Gastrocnemius medialis (tissue), 4 donors: ENCODE data around the gene ANTKMT. TPM values are rescaled to one million over a fixed set of nuclear protein-coding genes. Genes with fewer than 3 reads are reported as not detected.

ENCODE experiments used
- ATAC-seq, 2 donors: fragments of 150-250 bp; one replicate each; pipeline ENCODE4 v1.9.1; 2016
- DNase-seq, 2 donors: peaks; one replicate each; pipeline ENCODE4 v3.0.0-alpha.2; 2019
- H3K27ac ChIP-seq, 4 donors: fragments of 200-600 bp; sonication (generic); 1 replicate in 1 of 4; 2 replicates in 3 of 4; pipeline ENCODE4 v1.5.1; 2016 to 2018; ENCODE audit warnings: mild to moderate bottlenecking in 2 of 4, moderate library complexity in 1 of 4
- H3K27me3 ChIP-seq, 3 donors: fragments of 200-600 bp; sonication (generic) in 2 of 3; 1 replicate in 1 of 3; 2 replicates in 2 of 3; pipeline versions ENCODE4 v1.5.1 to v1.6.0; 2016 to 2019; ENCODE audit warnings: mild to moderate bottlenecking in 1 of 3, moderate library complexity in 1 of 3
- H3K36me3 ChIP-seq, 2 donors: fragments of 200-600 bp; sonication (generic) in 1 of 2; one replicate each; pipeline ENCODE4 v1.5.1; 2017 to 2018
- H3K4me1 ChIP-seq, 2 donors: fragments of 200-600 bp; sonication (generic) in 1 of 2; one replicate each; pipeline ENCODE4 v1.5.1; 2016 to 2017; ENCODE audit warnings: mild to moderate bottlenecking in 2 of 2
- H3K4me3 ChIP-seq, 4 donors: fragments of 200-600 bp; sonication (generic) in 3 of 4; 1 replicate in 1 of 4; 2 replicates in 3 of 4; pipeline ENCODE4 v1.5.1; 2016 to 2019; ENCODE audit warnings: mild to moderate bottlenecking in 2 of 4
- H3K9me3 ChIP-seq, 3 donors: fragments of 200-600 bp; sonication (generic) in 2 of 3; 1 replicate in 1 of 3; 2 replicates in 2 of 3; pipeline ENCODE4 v1.5.1; 2016 to 2019
- CTCF ChIP-seq, 5 experiments: fragments of 450-650 bp in 3 of 5; fragments of 200-600 bp in 2 of 5; sonication (generic) in 2 of 5; IDR thresholded peaks in 4 of 5; conservative IDR thresholded peaks in 1 of 5; 1 replicate in 4 of 5; 2 replicates in 1 of 5; pipeline ENCODE4 v1.5.1; 2016 to 2019; ENCODE audit warnings: antibody characterized with exemption in 5 of 5, mild to moderate bottlenecking in 3 of 5, moderate library complexity in 3 of 5
- POLR2A ChIP-seq, 2 donors: fragments of 450-650 bp; IDR thresholded peaks; one replicate each; pipeline ENCODE4 v1.6.1; 2017; ENCODE audit warnings: antibody characterized with exemption in 2 of 2, mild to moderate bottlenecking in 2 of 2, moderate library complexity in 2 of 2
- in situ Hi-C, 4 donors: fragments of 200-750 bp; cut with MboI; loops; one replicate each; pipeline versions ENCODE4 v1.15.0 to v1.8.0; 2017; ENCODE audit warnings: low sequenced_read_pairs in 4 of 4
- intact Hi-C: fragments of 100-400 bp; cut with DNase I; formaldehyde crosslinking; loops from one replicate; pipeline ENCODE4 v1.15.1; 2023; ENCODE audit warnings: low total_unique reads
- total RNA-seq, 4 donors: library from RNA; depleted of rRNA; stranded (reverse); fragments of >200 nt; gene quantifications; one replicate each; pipeline versions ENCODE4 v1.1.0 to v1.2.3, GENCODE V29; 2016

Gene ANTKMT
- total RNA-seq, 4 donors from 2014 or later: 20.9 to 84.0 (median 38.7) TPM

GRCh38 chr16:760065-760464 is 39.1 kb downstream of the ANTKMT start:
- no peak for DNase-seq
- Histone ChIP-seq H3K27me3 (peaks cover 0 to 22% (median 15%) of the 10 kb centered on the region in 3 donors), H3K36me3 (no peaks in the 10 kb centered on the region), H3K27ac (no peak overlapping the region), H3K9me3 (no peaks in the 10 kb centered on the region), H3K4me1 (no peaks in the 10 kb centered on the region), H3K4me3 (no peak overlapping the region)
- TF ChIP-seq POLR2A (IDR thresholded peaks at IDR 0.05) (no peak), CTCF (IDR thresholded peaks at IDR 0.05 in 4 of 5, conservative IDR thresholded peaks at IDR 0.05 in 1 of 5) (no peak)
- in situ Hi-C loops (no loop called here), intact Hi-C loops (no loop called here)
- ATAC-seq: no peak

GRCh38 chr16:760545-761343 is 39.8 kb downstream of the ANTKMT start, which contains the start of gene MSLN:
Gene MSLN, plus strand, starts transcription at chr16:760734. Its CDS starts 1,947 bp downstream, at chr16:762681.
- peaks cover 0 to 19% (median 18%) of the 10 kb centered on the region in 3 donors for H3K27me3 ChIP-seq
- intact Hi-C loops (no loop called here), in situ Hi-C loops (no loop called here)

GRCh38 chr16:761625-762513 is 40.9 kb downstream of the ANTKMT start:
- no peak for ATAC-seq
- no peaks in the 10 kb centered on the region for H3K36me3 ChIP-seq
- no peak overlapping the region for H3K4me3 ChIP-seq
- no peak for DNase-seq
- peaks cover 0 to 19% (median 15%) of the 10 kb centered on the region in 3 donors for H3K27me3 ChIP-seq
- in situ Hi-C loops: no loop called here
- TF ChIP-seq POLR2A (IDR thresholded peaks at IDR 0.05) (no peak), CTCF (IDR thresholded peaks at IDR 0.05 in 4 of 5, conservative IDR thresholded peaks at IDR 0.05 in 1 of 5) (no peak)
- no peaks in the 10 kb centered on the region for H3K9me3 ChIP-seq
- H3K27ac ChIP-seq: no peak overlapping the region
- intact Hi-C loops: no loop called here
- no peaks in the 10 kb centered on the region for H3K4me1 ChIP-seq

More at GRCh38 chr16:760545-761343, 39.8 kb downstream of the ANTKMT start, which contains the start of gene MSLN:
- DNase-seq: no peak
- no peak within 1 kb of the TSS for H3K4me3 ChIP-seq
- H3K27ac ChIP-seq: no peak within 1 kb of the TSS
- no peak for TF ChIP-seq CTCF (IDR thresholded peaks at IDR 0.05 in 4 of 5, conservative IDR thresholded peaks at IDR 0.05 in 1 of 5)
- H3K9me3 ChIP-seq: no peaks in the 10 kb centered on the region
- ATAC-seq: no peak
- no peaks in the 10 kb centered on the region for H3K36me3 ChIP-seq
- no peaks in the 10 kb centered on the region for H3K4me1 ChIP-seq

GRCh38 chr16:762595-763268 is 41.8 kb downstream of the ANTKMT start:
- no peak for TF ChIP-seq POLR2A (IDR thresholded peaks at IDR 0.05)
- no peak for TF ChIP-seq CTCF (IDR thresholded peaks at IDR 0.05 in 4 of 5, conservative IDR thresholded peaks at IDR 0.05 in 1 of 5)
- in situ Hi-C loops (no loop called here), intact Hi-C loops (no loop called here)
- no peak for ATAC-seq
- no peak overlapping the region for H3K27ac ChIP-seq
- H3K27me3 ChIP-seq: peaks cover 0 to 19% (median 15%) of the 10 kb centered on the region in 3 donors
- no peaks in the 10 kb centered on the region for H3K36me3 ChIP-seq
- H3K4me3 ChIP-seq: no peak overlapping the region
- no peaks in the 10 kb centered on the region for H3K4me1 ChIP-seq
- DNase-seq: no peak
- no peaks in the 10 kb centered on the region for H3K9me3 ChIP-seq
